Measurements from ENCODE around the gene MTRF1.
"Not testable (repeated sequence)": the region's sequence is repeated elsewhere in the genome, so short reads cannot be mapped to it uniquely, and the experiment has no call there.

The MTRF1 gene

DNA sequence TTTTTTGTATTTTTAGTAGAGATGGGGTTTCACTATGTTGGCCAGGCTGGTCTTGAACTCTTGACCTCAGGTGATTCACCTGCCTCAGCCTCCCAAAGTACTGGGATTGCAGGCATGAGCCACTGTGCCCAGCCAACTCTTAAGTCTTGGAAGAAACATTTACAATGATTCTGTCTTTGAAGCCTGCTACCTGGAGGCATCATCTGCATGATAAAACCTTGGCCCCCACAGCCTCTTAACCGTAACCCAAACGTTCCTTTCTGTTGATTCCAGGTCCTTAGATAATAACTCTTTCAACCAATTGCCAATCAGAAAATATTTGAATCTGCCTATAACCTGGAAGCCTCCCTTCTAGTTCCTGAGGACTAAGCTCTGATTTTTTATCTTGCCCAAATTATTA, 15.8 kb upstream of the MTRF1 start:
- DNase-seq = not testable (repeated sequence)

GRCh38 chr13:41276824-41277223, 13.4 kb upstream of the MTRF1 start:
- DNase-seq = no peak

- no peak for DNase-seq
Observed at GRCh38 chr13:41274881-41275280, 11.5 kb upstream of the MTRF1 start.

GRCh38 chr13:41273831-41274441, 10.6 kb upstream of the MTRF1 start:
- DNase-seq = no peak

DNA sequence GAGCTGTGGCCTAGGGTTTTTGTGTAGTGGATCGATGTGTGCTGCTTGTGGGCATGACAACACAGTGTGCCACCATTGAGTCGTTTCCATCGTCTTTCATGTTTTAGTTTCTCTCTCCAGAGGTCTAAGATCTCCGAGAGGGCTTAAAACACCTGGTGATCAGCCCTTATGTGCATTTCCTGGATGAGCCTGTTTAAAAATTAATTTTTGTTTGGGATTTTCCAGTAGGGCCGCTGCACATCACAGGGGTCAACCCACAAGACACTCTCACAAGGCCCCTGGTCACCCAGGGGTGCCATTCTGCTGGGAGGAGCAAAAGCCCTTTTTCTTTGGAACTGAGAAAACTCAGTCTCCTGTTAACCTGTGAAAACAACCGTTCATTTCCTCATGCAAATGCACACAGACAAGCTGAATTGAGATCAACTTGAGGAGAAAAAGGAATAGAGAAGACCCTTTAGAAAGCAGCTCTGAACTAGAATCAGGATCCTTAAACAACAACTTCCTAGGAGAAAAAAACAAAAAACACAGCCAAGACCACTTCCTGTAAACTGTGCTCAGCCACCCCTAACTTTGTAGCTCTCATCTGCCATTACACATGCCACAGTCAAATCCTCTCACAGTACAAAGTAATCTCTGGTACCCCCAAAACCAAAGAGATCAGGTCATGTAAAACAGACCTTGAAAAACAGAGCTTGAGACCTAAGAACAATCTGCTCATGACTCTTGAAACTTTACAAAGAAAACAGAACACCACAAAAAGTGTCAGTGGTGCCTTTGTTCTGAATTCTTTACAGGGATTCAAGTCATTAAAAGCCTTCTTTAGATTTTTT, 8.3 kb upstream of the MTRF1 start:
- DNase-seq = no peak

DNA sequence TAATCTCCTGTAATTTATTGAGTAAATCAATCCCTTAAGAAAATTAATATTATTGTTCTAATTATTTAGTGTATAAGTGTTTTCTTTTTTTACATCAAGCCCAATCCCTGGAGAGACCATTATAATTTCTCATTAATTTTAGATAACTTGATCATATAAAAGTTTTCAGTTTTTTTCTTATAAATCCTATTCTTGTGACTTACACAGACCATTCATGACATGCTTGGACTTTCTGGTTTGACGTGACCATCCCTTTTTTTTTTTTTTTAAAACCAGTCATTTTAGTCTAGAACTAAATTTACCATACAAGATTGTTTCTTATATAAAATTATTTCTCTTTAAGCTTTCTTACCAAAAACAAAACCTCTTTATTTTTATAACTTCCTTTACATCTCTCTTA, 5.4 kb upstream of the MTRF1 start:
- DNase-seq = no peak

- DNase-seq = no peak
Observed at GRCh38 chr13:41267106-41267505, 3.7 kb upstream of the MTRF1 start.

- DNase-seq = no peak
Observed at GRCh38 chr13:41259875-41260501, 3.4 kb downstream of the MTRF1 start.

- DNase-seq = no peak
Observed at GRCh38 chr13:41257535-41257934, 5.8 kb downstream of the MTRF1 start.

GRCh38 chr13:41254902-41255301, 8.5 kb downstream of the MTRF1 start:
- no peak for DNase-seq

- DNase-seq = no peak
Observed at GRCh38 chr13:41250993-41251392, 12.4 kb downstream of the MTRF1 start.

DNA sequence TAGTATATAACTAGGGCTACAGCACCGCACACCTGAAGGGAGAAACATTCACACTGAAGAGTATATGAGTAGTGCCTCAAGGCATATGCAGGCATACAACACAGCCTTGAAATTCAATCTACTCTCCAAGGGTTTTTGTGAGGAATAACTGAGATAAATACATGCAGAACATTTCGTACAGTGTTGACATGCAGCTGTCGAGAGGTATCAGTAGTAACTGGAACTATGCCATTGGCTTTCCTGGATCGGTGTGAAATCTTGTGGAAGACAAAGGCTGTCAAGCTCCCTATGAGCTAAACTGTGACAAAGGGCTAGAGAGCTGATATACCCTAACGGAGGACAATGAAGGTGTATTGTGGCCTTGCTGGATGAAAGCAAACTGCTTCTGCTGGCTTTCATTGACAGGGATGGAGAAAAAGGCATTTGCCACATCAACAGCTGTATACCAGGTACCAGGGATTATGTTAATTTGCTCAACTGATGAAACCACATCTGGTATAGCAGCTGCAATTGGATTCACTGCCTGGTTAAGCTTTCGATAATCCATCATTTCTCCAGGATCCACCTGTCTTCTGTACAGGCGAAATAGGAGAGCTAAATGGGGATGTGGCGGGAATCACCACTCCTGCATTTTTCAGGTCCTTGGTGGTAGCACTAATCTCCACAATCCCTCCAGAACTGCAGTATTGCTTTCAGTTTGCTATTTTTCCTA, 16.3 kb downstream of the MTRF1 start:
- DNase-seq = no peak

DNA sequence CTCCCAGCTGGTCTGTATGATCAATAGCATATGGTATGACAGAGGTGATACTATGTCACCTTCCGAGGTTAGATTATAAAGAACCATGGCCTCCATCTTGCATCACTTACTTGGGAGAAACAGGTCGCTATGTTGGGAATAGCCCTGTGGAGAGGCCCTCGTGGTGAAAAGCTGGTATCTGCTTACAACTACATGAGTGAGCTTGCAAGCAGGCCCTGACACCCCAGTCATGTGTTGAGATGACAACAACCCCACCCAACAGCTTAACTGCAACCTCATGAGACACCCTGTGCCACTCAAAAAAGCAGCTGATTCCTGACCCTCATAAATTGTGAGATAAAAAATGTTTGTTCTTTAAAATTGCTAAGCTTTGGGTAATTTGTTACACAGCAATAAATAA, 18.8 kb downstream of the MTRF1 start:
- DNase-seq = no peak

GRCh38 chr13:41241626-41242025, 21.8 kb downstream of the MTRF1 start:
- no peak for DNase-seq

DNA sequence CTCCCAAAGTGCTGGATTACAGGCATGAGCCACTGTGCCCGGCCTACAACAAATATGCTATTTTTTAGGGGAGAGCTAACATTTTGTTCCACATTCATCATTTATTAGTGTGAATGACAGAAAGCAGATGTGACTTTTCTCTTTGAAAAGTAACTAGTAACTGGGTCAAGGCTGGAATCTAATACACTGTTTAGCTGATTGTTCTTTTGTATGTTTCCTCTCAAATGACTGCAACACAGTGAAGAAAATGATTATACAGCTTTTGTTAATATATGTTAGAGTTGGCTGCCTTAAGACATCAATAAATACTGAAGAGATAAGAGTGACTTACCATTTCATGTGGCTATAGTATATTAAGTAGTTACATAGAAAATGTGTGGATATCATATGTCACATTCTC, 27.0 kb downstream of the MTRF1 start:
- DNase-seq = no peak

DNA sequence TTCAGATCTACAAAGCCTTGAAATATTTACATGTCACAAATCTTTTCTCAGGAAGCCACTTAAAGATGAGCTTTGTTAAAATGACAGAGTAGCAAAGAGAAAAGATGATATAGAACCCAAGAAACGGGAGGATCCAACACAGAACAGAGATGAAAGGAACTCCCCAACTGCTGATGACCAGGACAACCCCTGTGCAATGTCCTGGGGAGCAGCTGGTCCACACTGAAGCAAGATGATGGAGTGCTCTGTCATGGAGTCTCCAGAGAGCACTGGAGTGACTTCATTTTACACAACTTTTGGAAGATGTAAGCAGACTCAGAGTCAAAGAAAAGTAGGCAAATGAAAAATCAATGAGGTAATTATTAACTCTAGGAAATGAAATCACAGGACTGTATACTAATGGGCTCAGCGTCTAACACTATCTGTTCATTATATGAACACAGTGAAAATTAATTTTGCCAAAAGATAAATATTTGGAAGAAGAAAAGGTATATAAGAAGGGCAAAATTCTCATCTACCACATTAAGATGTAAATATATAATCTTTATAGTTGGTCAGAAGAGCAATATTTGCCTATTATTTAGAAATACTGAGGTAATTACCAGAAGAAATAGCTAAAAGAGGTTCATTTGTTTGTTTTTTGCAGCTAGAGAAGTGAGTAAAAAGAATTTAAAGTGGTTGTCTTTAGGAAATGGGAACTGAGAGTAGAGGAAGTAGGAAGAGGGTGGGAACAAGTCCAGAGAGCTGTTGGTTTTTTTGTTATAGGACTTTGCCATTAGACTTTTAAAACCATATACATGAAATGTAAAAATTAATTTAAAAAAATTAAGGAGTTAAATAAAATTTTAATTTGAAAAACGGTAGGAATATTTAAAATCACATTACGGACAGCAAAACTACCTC, 30.5 kb downstream of the MTRF1 start:
- no peak for DNase-seq

DNA sequence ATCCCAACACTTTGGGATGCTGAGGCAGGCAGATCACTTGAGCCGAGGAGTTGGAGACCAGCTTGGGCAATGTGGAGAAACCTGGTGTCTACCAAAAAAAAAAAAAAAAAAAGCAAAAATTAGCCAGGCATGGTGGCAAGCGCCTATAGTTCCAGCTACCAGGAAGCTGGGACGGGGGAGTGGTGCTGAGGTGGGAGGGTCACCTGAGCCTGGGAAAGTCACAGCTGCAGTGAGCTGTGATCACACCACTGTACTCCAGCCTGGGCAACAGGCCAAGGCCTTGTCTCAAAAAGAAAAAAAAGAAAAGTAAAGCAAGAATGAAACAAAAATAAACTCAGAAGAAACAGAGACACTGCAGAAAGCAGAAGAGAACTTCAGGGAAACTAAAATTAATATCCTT, 31.6 kb downstream of the MTRF1 start:
- DNase-seq = no peak

GRCh38 chr13:41231025-41231677, 32.2 kb downstream of the MTRF1 start:
- no peak for DNase-seq

- DNase-seq = no peak
Observed at GRCh38 chr13:41229356-41229755, 34.0 kb downstream of the MTRF1 start.

- DNase-seq = no peak
Observed at GRCh38 chr13:41224113-41225110, 39.0 kb downstream of the MTRF1 start.

Data from activated naive CD4-positive, alpha-beta T cell (primary cell).